CD4-positive, alpha-beta T cell treated with Interferon gamma for 1 hour (primary cell): Measurements from ENCODE around the gene NRG2.

Experiments used
- DNase-seq: peaks from one replicate; pipeline ENCODE4 v3.0.0-alpha.2; 2020

Gene NRG2

GRCh38 chr5:139964994-139965565 lies 78.0 kb downstream of the NRG2 start:
- DNase-seq = no peak

- DNase-seq = no peak
Measured at GRCh38 chr5:139964266-139964993, 78.7 kb downstream of the NRG2 start.

- DNase-seq = no peak
Measured at GRCh38 chr5:139962445-139962844, 80.7 kb downstream of the NRG2 start.

GRCh38 chr5:139961435-139962157 lies 81.5 kb downstream of the NRG2 start:
- DNase-seq = no peak

- no peak for DNase-seq
Measured at GRCh38 chr5:139960723-139961383, 82.2 kb downstream of the NRG2 start.

GRCh38 chr5:139958432-139959148 lies 84.5 kb downstream of the NRG2 start:
- no peak for DNase-seq

- DNase-seq = no peak
Measured at GRCh38 chr5:139956342-139956741, 86.8 kb downstream of the NRG2 start.

GRCh38 chr5:139955616-139956273 lies 87.4 kb downstream of the NRG2 start:
- DNase-seq = no peak

- DNase-seq = no peak
Measured at GRCh38 chr5:139955053-139955605, 88.0 kb downstream of the NRG2 start.

- no peak for DNase-seq
Measured at GRCh38 chr5:139954462-139954861, 88.6 kb downstream of the NRG2 start.

- DNase-seq = no peak
Measured at GRCh38 chr5:139954022-139954421, 89.1 kb downstream of the NRG2 start.

GRCh38 chr5:139952574-139952973 lies 90.5 kb downstream of the NRG2 start:
- DNase-seq = no peak

- DNase-seq = no peak
Measured at GRCh38 chr5:139951983-139952382, 91.1 kb downstream of the NRG2 start.

- DNase-seq = no peak
Measured at GRCh38 chr5:139951296-139951924, 91.7 kb downstream of the NRG2 start.

- DNase-seq = no peak
Measured at GRCh38 chr5:139950436-139950835, 92.7 kb downstream of the NRG2 start.

GRCh38 chr5:139949710-139950109 lies 93.4 kb downstream of the NRG2 start:
- no peak for DNase-seq

- DNase-seq = no peak
Measured at GRCh38 chr5:139947727-139948126, 95.4 kb downstream of the NRG2 start.

GRCh38 chr5:139946440-139946839 lies 96.7 kb downstream of the NRG2 start:
- DNase-seq = no peak

- no peak for DNase-seq
Measured at GRCh38 chr5:139946006-139946405, 97.1 kb downstream of the NRG2 start.

- no peak for DNase-seq
Measured at GRCh38 chr5:139942243-139942642, 100.9 kb downstream of the NRG2 start.

GRCh38 chr5:139930406-139930805 lies 112.7 kb downstream of the NRG2 start:
- no peak for DNase-seq
